ENCODE measurements around the gene ZBTB25. TPM values are rescaled to one million over a fixed set of nuclear protein-coding genes. Genes with fewer than 3 reads are reported as not detected.

Gene ZBTB25
- total RNA-seq, 1 donor from 2014 or later: 14.1 TPM

GRCh38 chr14:64478634-64479250 is 24.9 kb downstream of the ZBTB25 start:
- Mint-ChIP-seq H3K27me3 (ENCODE audit: low read depth) (no peaks in the 10 kb centered on the region), H3K9me3 (no peaks in the 10 kb centered on the region), H3K4me1 (peaks cover 4% of the 10 kb centered on the region), H3K27ac (ENCODE audit: unreplicated experiment) (no peak overlapping the region), H3K36me3 (ENCODE audit: low read depth) (no peaks in the 10 kb centered on the region), H3K4me3 (no peak overlapping the region)
- TF ChIP-seq CTCF (conservative IDR thresholded peaks at IDR 0.05): peak; percentile 67
- no peak for DNase-seq (ENCODE audit: low read depth, low spot score)

- Mint-ChIP-seq H3K9me3 (no peaks in the 10 kb centered on the region), H3K27ac (ENCODE audit: unreplicated experiment) (no peak overlapping the region), H3K4me3 (no peak overlapping the region), H3K4me1 (peaks cover 4% of the 10 kb centered on the region), H3K27me3 (ENCODE audit: low read depth) (no peaks in the 10 kb centered on the region), H3K36me3 (ENCODE audit: low read depth) (no peaks in the 10 kb centered on the region)
- DNase-seq (ENCODE audit: low read depth, low spot score): no peak
- no peak for TF ChIP-seq CTCF (conservative IDR thresholded peaks at IDR 0.05)
Observed at GRCh38 chr14:64476438-64476837, 27.2 kb downstream of the ZBTB25 start.

- Mint-ChIP-seq H3K4me1 (peaks cover 4% of the 10 kb centered on the region), H3K27me3 (ENCODE audit: low read depth) (no peaks in the 10 kb centered on the region), H3K4me3 (no peak overlapping the region), H3K36me3 (ENCODE audit: low read depth) (no peaks in the 10 kb centered on the region), H3K27ac (ENCODE audit: unreplicated experiment) (no peak overlapping the region), H3K9me3 (no peaks in the 10 kb centered on the region)
- TF ChIP-seq CTCF (conservative IDR thresholded peaks at IDR 0.05): no peak
- DNase-seq (ENCODE audit: low read depth, low spot score): no peak
Observed at GRCh38 chr14:64475585-64476273, 27.9 kb downstream of the ZBTB25 start.

GRCh38 chr14:64474698-64475097 is 28.9 kb downstream of the ZBTB25 start:
- Mint-ChIP-seq H3K9me3 (no peaks in the 10 kb centered on the region), H3K4me3 (no peak overlapping the region)

GRCh38 chr14:64474041-64474440 is 29.6 kb downstream of the ZBTB25 start:
- Mint-ChIP-seq H3K4me3 (no peak overlapping the region), H3K4me1 (peaks cover 4% of the 10 kb centered on the region), H3K36me3 (ENCODE audit: low read depth) (peaks cover 2% of the 10 kb centered on the region), H3K27me3 (ENCODE audit: low read depth) (no peaks in the 10 kb centered on the region), H3K27ac (ENCODE audit: unreplicated experiment) (no peak overlapping the region), H3K9me3 (no peaks in the 10 kb centered on the region)
- DNase-seq (ENCODE audit: low read depth, low spot score): no peak
- no peak for TF ChIP-seq CTCF (conservative IDR thresholded peaks at IDR 0.05)

More at GRCh38 chr14:64474698-64475097, 28.9 kb downstream of the ZBTB25 start:
- Mint-ChIP-seq H3K27ac (ENCODE audit: unreplicated experiment) (no peak overlapping the region), H3K36me3 (ENCODE audit: low read depth) (peaks cover under 1% of the 10 kb centered on the region), H3K27me3 (ENCODE audit: low read depth) (no peaks in the 10 kb centered on the region), H3K4me1 (peaks cover 4% of the 10 kb centered on the region)
- no peak for TF ChIP-seq CTCF (conservative IDR thresholded peaks at IDR 0.05)
- DNase-seq (ENCODE audit: low read depth, low spot score): no peak

Data from neural crest cell (in vitro differentiated cells).